Measurements from ENCODE around the gene KCNJ3. TPM values are rescaled to one million over a fixed set of nuclear protein-coding genes. Genes with fewer than 3 reads are reported as not detected.

Gene KCNJ3
- total and polyA plus RNA-seq, 4 donors = 0.01 to 0.31 (median 0.05) TPM

GRCh38 chr2:154901063-154901462 lies 202.6 kb downstream of the KCNJ3 start:
- no peak for DNase-seq
- no peaks in the 10 kb centered on the region for H3K4me1 ChIP-seq (ENCODE audit: control insufficient read depth in 5 of 5, insufficient read depth in 5 of 5, low read length in 5 of 5)
- no peaks in the 10 kb centered on the region for H3K36me3 ChIP-seq (ENCODE audit: control insufficient read depth in 4 of 4, insufficient read depth in 4 of 4, low read length in 4 of 4)
- no peak for ATAC-seq (ENCODE audit: insufficient read depth, low FRiP score)
- 45 to 67% methylated on average over 1 of the region's 1 CpG for WGBS, 2 donors
- H3K27me3 ChIP-seq (ENCODE audit: control insufficient read depth in 3 of 3, insufficient read depth in 3 of 3, low read length in 2 of 3) = no peaks in the 10 kb centered on the region
- no peak overlapping the region for H3K4me3 ChIP-seq
- no peak for TF ChIP-seq CTCF (IDR thresholded peaks at IDR 0.05; ENCODE audit: control extremely low read depth, extremely low read depth)
- no peak overlapping the region for H3K27ac ChIP-seq (ENCODE audit: low read depth in 1 of 2, low read length in 1 of 2)
- H3K9me3 ChIP-seq (ENCODE audit: control insufficient read depth in 4 of 4, insufficient read depth in 3 of 4, low read length in 3 of 4) = no peaks in the 10 kb centered on the region
- H3K9ac ChIP-seq (ENCODE audit: insufficient read depth in 1 of 2, low read length in 2 of 2) = no peak overlapping the region

All from lung (tissue), 12 donors.